ENCODE measurements around the gene MACROD2. TPM values are rescaled to one million over a fixed set of nuclear protein-coding genes. Genes with fewer than 3 reads are reported as not detected.

The MACROD2 gene
- total RNA-seq, 1 donor from 2014 or later = not detected

DNA sequence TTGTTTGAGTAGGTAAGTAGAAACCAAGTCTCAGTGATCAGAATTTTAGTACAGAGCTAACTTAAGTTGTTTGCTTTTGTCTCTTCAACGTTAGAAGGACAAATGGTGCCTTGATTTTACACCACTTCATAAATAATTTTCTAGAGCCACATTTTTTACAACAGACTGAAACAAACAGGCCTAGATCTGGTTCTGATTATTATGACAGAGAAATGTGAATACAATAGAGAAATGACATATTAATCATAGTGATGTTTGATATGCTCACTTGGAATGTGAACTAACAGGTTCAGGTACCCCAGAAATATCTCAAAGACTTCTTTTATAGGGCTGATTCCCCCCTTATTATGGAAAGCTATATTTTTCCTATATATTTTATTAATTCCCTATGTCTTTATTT is 1817.4 kb downstream of the MACROD2 start:
- H3K4me1 Mint-ChIP-seq (ENCODE audit: low read depth) = no peaks in the 10 kb centered on the region
- no peak overlapping the region for H3K4me3 Mint-ChIP-seq
- DNase-seq (ENCODE audit: low spot score) = no peak
- H3K36me3 Mint-ChIP-seq (ENCODE audit: low read depth) = no peaks in the 10 kb centered on the region
- no peaks in the 10 kb centered on the region for H3K27me3 Mint-ChIP-seq (ENCODE audit: insufficient read depth)
- intact Hi-C loops (cut with micrococcal nuclease) = no loop called here
- H3K9me3 Mint-ChIP-seq = peaks cover 4% of the 10 kb centered on the region
- H3K27ac Mint-ChIP-seq = no peak overlapping the region

DNA sequence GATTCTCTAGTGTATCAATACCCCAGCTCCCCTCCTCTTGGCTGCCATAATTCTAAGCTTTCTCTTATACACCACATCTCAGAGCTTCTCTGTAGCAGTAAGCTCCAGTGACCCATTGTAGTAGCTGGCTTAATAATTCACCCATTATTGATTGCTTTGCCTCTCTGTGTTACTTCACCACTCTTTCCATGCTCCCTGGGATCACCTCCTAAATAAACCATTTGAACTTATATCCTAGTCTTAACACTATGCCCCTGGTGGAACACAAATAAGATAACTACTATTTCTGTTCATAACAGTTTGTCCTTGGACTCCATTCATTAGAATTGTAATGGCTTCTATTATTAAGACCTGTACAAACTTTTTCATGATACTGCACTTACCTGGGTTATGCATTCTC is 1819.0 kb downstream of the MACROD2 start:
- Mint-ChIP-seq H3K27me3 (ENCODE audit: insufficient read depth) (no peaks in the 10 kb centered on the region), H3K36me3 (ENCODE audit: low read depth) (no peaks in the 10 kb centered on the region), H3K4me3 (no peak overlapping the region), H3K27ac (no peak overlapping the region), H3K4me1 (ENCODE audit: low read depth) (no peaks in the 10 kb centered on the region), H3K9me3 (no peaks in the 10 kb centered on the region)
- intact Hi-C loops (cut with micrococcal nuclease) = no loop called here
- no peak for DNase-seq (ENCODE audit: low spot score)

DNA sequence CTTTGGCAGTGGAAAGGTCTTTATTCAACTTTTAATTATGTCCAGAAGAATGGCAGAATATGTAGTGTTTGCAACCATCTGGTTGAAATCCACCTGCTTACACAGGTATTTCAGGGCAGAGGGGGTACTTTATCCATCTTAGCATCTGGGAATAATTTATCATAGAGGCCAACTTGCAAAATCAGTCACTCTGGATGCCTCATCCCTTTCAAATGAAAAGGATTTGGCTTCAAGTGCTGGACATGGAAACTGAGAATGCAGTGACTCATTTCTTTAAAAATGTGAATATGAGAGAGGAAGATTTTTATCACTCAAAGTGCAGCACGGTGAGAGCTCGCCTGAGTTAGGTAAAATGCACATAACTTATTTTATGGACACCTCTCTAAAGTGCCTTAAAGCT is 1819.6 kb downstream of the MACROD2 start:
- no peak overlapping the region for H3K4me3 Mint-ChIP-seq
- no peaks in the 10 kb centered on the region for H3K4me1 Mint-ChIP-seq (ENCODE audit: low read depth)
- no peaks in the 10 kb centered on the region for H3K36me3 Mint-ChIP-seq (ENCODE audit: low read depth)
- no peak for DNase-seq (ENCODE audit: low spot score)
- no peak overlapping the region for H3K27ac Mint-ChIP-seq
- H3K9me3 Mint-ChIP-seq = no peaks in the 10 kb centered on the region
- no peaks in the 10 kb centered on the region for H3K27me3 Mint-ChIP-seq (ENCODE audit: insufficient read depth)
- intact Hi-C loops (cut with micrococcal nuclease) = no loop called here

DNA sequence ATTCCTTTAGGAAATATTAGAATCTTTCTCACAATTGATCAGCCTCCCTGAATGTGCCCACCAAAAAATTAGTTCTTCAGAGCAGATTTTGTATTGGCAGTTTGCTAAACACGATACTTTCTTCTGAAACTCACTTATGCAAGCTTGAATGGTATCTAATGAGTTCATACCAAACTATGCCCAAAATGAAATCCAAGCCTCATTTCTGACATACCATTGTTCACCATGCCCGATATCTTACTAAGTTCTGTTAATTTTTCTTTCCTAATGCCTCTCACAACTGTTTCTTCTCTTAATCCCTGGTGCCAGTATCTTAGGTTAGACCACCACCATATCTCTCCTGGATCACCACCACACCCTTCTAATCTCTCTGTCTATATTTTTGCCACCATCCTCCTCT is 1822.0 kb downstream of the MACROD2 start:
- no peak overlapping the region for H3K27ac Mint-ChIP-seq
- H3K4me1 Mint-ChIP-seq (ENCODE audit: low read depth) = no peaks in the 10 kb centered on the region
- H3K9me3 Mint-ChIP-seq = no peaks in the 10 kb centered on the region
- intact Hi-C loops (cut with micrococcal nuclease) = no loop called here
- DNase-seq (ENCODE audit: low spot score) = no peak
- no peak overlapping the region for H3K4me3 Mint-ChIP-seq
- H3K27me3 Mint-ChIP-seq (ENCODE audit: insufficient read depth) = no peaks in the 10 kb centered on the region
- no peaks in the 10 kb centered on the region for H3K36me3 Mint-ChIP-seq (ENCODE audit: low read depth)

DNA sequence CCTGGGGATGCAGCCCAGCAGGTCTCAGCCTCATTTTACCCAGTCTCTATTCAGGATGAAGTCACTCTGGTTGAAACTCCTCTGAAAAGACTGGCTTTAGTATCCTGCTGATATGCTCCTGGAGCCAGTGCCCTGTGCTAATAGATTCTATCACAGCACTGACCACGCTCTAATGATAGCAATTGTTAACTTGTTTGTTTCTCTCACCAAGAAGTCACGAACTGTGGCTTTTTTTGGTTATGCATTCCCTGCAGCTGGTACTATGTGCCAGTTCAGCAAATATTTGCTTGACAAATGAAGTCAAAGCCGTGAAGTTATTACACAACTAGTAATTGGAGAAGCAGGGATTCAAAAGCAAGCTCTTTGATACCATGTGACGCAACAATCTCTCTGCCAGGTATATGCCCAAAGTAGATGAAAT is 1823.3 kb downstream of the MACROD2 start:
- H3K27ac Mint-ChIP-seq = no peak overlapping the region
- intact Hi-C loops (cut with micrococcal nuclease) = no loop called here
- no peaks in the 10 kb centered on the region for H3K27me3 Mint-ChIP-seq (ENCODE audit: insufficient read depth)
- no peaks in the 10 kb centered on the region for H3K36me3 Mint-ChIP-seq (ENCODE audit: low read depth)
- no peaks in the 10 kb centered on the region for H3K9me3 Mint-ChIP-seq
- no peak overlapping the region for H3K4me3 Mint-ChIP-seq
- DNase-seq (ENCODE audit: low spot score) = no peak
- H3K4me1 Mint-ChIP-seq (ENCODE audit: low read depth) = no peaks in the 10 kb centered on the region

DNA sequence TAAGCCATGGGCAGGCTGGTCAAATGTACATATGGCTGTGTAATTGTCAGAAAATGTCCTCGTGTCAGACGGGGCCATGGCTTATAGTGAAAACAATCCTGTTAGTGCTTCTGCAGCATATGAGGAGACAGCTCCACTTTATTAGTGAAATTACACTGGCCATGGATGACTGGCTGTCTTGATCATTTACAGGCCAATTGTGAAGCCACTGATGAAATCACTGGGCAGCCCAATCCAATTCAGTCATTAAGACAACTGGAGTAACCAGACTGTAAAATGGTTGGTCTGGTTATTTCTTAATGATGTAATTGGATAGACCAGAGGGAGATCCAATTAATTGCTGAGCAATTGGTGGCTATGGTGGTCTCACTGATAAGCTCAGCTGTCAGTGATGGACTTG is 1828.4 kb downstream of the MACROD2 start:
- Mint-ChIP-seq H3K27ac (no peak overlapping the region), H3K36me3 (ENCODE audit: low read depth) (no peaks in the 10 kb centered on the region), H3K27me3 (ENCODE audit: insufficient read depth) (no peaks in the 10 kb centered on the region), H3K9me3 (no peaks in the 10 kb centered on the region), H3K4me1 (ENCODE audit: low read depth) (no peaks in the 10 kb centered on the region), H3K4me3 (no peak overlapping the region)
- intact Hi-C loops (cut with micrococcal nuclease) = no loop called here
- no peak for DNase-seq (ENCODE audit: low spot score)

DNA sequence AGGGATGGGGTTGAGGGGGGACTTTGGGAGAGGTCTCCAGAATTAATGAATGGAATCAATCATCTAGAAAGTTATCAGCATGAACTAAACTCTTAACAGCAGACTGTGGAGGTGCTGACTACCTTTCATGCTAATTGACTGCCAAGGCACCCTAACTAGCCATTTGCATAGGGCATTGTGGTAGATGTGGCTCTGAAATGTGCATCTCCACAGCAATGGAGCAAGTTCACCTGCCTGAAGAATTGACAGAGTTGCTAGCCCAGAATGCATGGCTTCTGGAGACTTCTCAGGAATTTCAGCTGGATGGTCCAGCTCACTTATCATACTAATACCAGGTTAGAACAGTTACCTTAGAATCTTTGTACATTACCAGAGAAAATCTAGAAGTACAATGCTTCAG is 1832.3 kb downstream of the MACROD2 start:
- no peak for DNase-seq (ENCODE audit: low spot score)
- H3K27me3 Mint-ChIP-seq (ENCODE audit: insufficient read depth) = peaks cover 2% of the 10 kb centered on the region
- H3K4me3 Mint-ChIP-seq = no peak overlapping the region
- no peaks in the 10 kb centered on the region for H3K4me1 Mint-ChIP-seq (ENCODE audit: low read depth)
- no peaks in the 10 kb centered on the region for H3K36me3 Mint-ChIP-seq (ENCODE audit: low read depth)
- H3K9me3 Mint-ChIP-seq = no peaks in the 10 kb centered on the region
- intact Hi-C loops (cut with micrococcal nuclease) = no loop called here
- H3K27ac Mint-ChIP-seq = no peak overlapping the region

DNA sequence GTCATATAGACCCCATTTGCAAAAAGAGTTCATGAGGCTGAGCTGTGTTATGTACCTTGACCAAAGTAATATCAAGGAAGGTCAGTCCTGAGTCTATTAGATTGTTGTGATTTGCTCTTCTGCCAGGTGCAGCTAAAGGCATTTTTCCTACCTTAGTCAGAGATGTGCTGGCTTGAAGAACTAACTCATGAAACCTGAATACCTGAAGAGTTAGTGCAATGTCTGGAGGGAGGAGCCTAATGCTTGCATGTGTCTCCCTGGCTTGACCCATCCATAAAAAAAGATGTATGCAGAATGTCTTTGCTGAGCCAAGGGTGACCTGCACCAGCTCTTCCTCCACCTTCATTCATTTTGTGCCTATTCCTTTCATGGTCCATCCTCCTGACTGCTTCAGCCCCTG is 1835.9 kb downstream of the MACROD2 start:
- Mint-ChIP-seq H3K4me1 (ENCODE audit: low read depth) (no peaks in the 10 kb centered on the region), H3K27ac (no peak overlapping the region), H3K9me3 (no peaks in the 10 kb centered on the region), H3K4me3 (no peak overlapping the region), H3K36me3 (ENCODE audit: low read depth) (no peaks in the 10 kb centered on the region), H3K27me3 (ENCODE audit: insufficient read depth) (peaks cover 2% of the 10 kb centered on the region)
- intact Hi-C loops (cut with micrococcal nuclease) = no loop called here
- no peak for DNase-seq (ENCODE audit: low spot score)

DNA sequence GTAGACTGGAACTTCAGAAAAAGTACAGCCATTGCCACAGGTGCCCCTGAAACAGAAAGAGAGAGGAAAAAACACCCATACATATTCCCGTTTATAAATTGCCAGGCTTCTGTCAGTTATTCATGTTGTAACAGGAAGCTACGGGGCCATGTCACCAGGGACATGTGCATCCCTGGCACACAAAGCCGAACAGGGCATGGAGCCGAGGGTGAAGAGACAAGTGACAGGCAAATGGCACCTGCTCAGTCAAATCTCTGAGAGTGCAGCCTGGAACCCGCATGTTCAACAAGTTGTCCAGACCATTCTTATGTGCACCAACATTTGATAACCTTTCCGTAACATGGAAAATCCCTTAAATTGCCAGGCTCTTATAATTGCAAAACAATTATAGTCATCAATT is 1837.2 kb downstream of the MACROD2 start:
- Mint-ChIP-seq H3K4me3 (no peak overlapping the region), H3K9me3 (no peaks in the 10 kb centered on the region), H3K27me3 (ENCODE audit: insufficient read depth) (peaks cover 2% of the 10 kb centered on the region), H3K36me3 (ENCODE audit: low read depth) (no peaks in the 10 kb centered on the region), H3K4me1 (ENCODE audit: low read depth) (no peaks in the 10 kb centered on the region), H3K27ac (no peak overlapping the region)
- no peak for DNase-seq (ENCODE audit: low spot score)
- intact Hi-C loops (cut with micrococcal nuclease) = no loop called here

DNA sequence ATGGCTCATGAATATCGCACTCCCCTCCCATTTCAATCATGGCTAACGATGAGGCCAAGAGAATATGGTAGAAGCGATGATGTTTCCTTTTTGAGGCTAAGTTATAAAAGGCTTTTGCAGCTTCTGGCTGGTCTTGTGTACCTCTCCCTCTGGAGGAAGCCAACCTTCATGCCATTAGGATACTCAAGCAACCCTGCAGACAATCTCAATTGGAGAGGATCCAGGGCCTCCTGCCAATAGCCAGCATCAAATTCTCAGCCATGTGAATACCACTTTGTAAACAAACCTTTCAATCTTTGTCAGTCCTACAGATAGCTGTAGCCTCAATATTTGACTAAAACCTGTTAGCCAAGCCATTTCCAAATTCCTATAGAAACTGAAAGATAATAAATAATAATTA is 1839.5 kb downstream of the MACROD2 start:
- H3K36me3 Mint-ChIP-seq (ENCODE audit: low read depth) = no peaks in the 10 kb centered on the region
- no peaks in the 10 kb centered on the region for H3K9me3 Mint-ChIP-seq
- H3K27ac Mint-ChIP-seq = no peak overlapping the region
- DNase-seq (ENCODE audit: low spot score) = no peak
- intact Hi-C loops (cut with micrococcal nuclease) = no loop called here
- no peak overlapping the region for H3K4me3 Mint-ChIP-seq
- H3K27me3 Mint-ChIP-seq (ENCODE audit: insufficient read depth) = peaks cover 2% of the 10 kb centered on the region
- H3K4me1 Mint-ChIP-seq (ENCODE audit: low read depth) = no peaks in the 10 kb centered on the region

DNA sequence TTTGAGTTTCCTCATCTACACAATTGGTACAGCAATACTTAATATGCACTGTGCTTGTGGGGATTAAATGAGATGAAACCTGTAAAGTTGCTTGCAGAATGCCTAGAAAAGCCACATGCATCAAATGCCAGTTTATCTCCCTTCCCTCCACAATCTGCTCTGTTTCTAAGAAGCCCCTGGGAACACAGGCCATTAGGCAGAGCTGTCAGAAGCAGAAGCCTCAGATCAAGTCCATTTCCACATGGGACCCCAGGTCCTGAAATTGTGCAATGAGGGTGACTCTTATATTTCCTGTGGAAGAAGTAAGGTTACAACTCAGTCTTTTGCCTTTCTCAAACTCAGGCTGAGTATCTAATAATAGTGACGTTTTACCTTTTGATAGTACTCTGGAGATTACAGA is 1840.5 kb downstream of the MACROD2 start:
- Mint-ChIP-seq H3K27ac (no peak overlapping the region), H3K36me3 (ENCODE audit: low read depth) (no peaks in the 10 kb centered on the region), H3K27me3 (ENCODE audit: insufficient read depth) (peaks cover 2% of the 10 kb centered on the region), H3K4me3 (no peak overlapping the region), H3K4me1 (ENCODE audit: low read depth) (no peaks in the 10 kb centered on the region), H3K9me3 (no peaks in the 10 kb centered on the region)
- intact Hi-C loops (cut with micrococcal nuclease) = no loop called here
- no peak for DNase-seq (ENCODE audit: low spot score)

DNA sequence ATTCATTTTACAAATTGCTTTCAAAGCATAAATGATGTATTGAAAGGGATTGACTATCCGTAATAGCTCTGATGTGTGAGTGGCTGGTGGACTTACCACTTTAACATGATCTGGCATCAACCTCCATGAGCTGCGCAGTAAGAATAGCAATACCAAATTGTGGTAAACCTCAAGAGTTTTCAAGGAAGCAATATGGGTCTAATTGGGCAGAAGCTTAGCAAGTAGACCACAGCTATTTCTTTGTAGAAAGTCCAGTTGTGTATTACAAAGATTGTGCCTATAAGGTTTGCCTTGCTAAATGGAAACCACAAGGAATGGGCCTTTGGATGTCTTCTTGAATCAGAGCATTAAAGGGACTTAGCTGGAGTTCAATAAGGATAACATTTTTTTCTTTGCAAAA is 1841.3 kb downstream of the MACROD2 start:
- H3K4me1 Mint-ChIP-seq (ENCODE audit: low read depth) = no peaks in the 10 kb centered on the region
- H3K4me3 Mint-ChIP-seq = no peak overlapping the region
- DNase-seq (ENCODE audit: low spot score) = no peak
- intact Hi-C loops (cut with micrococcal nuclease) = no loop called here
- H3K36me3 Mint-ChIP-seq (ENCODE audit: low read depth) = no peaks in the 10 kb centered on the region
- H3K27me3 Mint-ChIP-seq (ENCODE audit: insufficient read depth) = no peaks in the 10 kb centered on the region
- H3K27ac Mint-ChIP-seq = no peak overlapping the region
- no peaks in the 10 kb centered on the region for H3K9me3 Mint-ChIP-seq

DNA sequence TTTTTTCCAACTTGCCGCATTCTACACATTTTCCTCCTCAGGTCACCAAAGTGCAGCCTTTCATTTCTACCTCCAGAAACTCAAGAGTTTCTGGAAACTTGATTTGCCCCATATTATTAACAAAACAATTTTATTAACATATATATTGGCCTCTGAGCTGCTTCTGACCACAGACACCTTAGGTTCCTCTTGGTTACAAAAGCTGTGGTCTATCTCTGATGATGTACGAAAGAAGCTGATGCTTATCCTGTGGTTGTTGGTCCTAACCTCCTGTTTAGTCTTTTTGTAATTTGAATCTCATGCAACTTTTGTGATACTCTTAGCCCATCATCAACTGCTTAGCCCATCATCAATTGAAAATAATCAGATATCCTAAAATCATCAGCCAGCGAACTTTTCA is 1842.2 kb downstream of the MACROD2 start:
- intact Hi-C loops (cut with micrococcal nuclease) = no loop called here
- Mint-ChIP-seq H3K36me3 (ENCODE audit: low read depth) (no peaks in the 10 kb centered on the region), H3K9me3 (no peaks in the 10 kb centered on the region), H3K27ac (no peak overlapping the region), H3K4me1 (ENCODE audit: low read depth) (no peaks in the 10 kb centered on the region), H3K27me3 (ENCODE audit: insufficient read depth) (no peaks in the 10 kb centered on the region), H3K4me3 (no peak overlapping the region)
- DNase-seq (ENCODE audit: low spot score) = no peak

DNA sequence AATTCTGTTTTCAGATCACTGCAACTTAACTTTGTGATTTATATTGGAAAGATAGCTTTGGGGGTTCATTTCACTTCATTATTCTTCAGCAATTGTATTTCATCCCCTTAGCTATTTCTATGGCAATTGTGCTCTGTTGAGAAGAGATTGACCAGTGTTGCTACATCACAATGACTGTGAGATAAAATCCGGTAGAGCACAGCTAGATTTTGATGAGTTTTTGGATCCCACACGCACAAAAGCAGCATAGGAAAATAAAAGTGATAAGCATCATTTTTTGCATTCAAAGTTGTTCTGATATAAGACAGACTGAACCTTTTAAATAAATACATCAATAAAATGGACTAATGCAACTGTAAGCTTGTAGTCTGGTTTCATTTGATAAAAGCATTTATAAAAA is 1843.2 kb downstream of the MACROD2 start:
- Mint-ChIP-seq H3K36me3 (ENCODE audit: low read depth) (no peaks in the 10 kb centered on the region), H3K4me3 (no peak overlapping the region), H3K27ac (no peak overlapping the region), H3K27me3 (ENCODE audit: insufficient read depth) (no peaks in the 10 kb centered on the region), H3K9me3 (no peaks in the 10 kb centered on the region), H3K4me1 (ENCODE audit: low read depth) (no peaks in the 10 kb centered on the region)
- intact Hi-C loops (cut with micrococcal nuclease) = no loop called here
- no peak for DNase-seq (ENCODE audit: low spot score)
